Measurements from ENCODE around the gene ANKRD44.

The ANKRD44 gene

GRCh38 chr2:197137826-197138477 is 172.6 kb downstream of the ANKRD44 start:
- no peak for DNase-seq

- DNase-seq: no peak
Observed at GRCh38 chr2:197137231-197137630, 173.3 kb downstream of the ANKRD44 start.

DNA sequence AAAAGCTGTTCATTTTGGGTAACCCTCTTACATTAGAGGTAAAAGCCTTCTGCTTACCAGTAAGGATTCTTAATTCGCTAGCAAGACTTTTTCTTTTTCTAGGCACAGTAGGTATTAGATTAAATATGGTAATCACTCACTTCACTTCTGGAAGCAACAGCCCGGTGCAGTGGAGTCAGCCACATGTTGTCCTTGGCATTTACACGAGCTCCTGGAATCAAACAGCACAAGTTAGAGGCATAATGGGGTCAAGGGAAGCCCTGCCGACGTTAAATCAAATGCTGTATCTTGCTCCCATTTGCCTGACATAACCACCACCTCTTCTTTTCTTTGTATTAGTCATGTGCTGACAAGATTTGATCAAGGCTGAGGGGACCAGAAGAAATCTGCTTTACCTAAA is 174.1 kb downstream of the ANKRD44 start:
- DNase-seq: no peak

GRCh38 chr2:197135806-197136205 is 174.8 kb downstream of the ANKRD44 start:
- no peak for DNase-seq

DNA sequence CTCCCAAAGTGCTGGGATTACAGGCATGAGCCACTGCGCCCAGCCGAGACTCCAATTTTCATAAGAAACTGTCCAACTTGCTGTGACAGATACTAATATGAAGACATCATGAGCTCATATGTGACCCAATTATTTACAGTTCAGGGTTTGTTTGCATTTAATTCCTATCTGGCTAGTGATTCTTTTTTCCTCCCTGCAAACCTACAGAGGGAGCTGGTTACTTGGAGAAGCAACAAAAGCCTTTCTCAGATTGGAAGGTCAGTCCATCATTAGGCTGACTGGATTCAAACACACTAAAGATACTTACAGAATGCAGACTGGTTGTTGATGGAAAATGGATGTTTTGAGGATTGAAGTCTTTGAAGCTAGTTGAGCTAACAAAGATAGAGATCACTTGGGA is 176.4 kb downstream of the ANKRD44 start:
- no peak for DNase-seq

DNA sequence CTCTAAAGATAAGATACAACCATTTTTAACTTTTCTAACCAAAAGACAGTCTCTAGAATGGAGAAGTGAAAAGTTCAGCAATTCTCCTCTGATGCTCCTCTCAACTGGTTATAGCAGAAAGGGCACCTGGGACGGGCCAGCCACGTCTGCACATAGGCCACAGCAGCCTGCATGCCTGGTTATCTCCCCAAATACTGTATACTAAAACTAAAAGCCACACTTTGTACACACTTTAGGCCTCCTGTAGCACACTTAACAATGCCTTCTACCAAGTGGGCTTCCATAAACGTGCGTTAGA is 179.1 kb downstream of the ANKRD44 start:
- DNase-seq: no peak

DNA sequence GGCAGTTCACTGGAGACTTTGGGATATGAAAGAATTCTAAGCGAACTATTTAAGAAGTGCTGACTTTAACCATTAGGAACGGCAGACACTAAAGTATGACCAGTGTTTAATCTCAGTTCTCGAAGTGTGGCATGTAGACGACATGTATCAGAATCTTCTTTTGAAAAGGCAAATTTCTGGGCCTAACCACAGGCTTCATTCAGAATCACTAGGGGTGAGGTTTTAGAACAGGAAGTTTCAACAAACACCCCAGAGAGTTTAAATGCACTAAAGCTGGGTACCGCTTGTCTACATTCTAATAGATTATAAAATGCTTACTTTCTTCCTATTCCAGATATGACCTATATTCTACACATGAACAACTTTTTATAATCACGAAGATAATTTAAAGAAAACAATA is 180.3 kb downstream of the ANKRD44 start:
- no peak for DNase-seq

DNA sequence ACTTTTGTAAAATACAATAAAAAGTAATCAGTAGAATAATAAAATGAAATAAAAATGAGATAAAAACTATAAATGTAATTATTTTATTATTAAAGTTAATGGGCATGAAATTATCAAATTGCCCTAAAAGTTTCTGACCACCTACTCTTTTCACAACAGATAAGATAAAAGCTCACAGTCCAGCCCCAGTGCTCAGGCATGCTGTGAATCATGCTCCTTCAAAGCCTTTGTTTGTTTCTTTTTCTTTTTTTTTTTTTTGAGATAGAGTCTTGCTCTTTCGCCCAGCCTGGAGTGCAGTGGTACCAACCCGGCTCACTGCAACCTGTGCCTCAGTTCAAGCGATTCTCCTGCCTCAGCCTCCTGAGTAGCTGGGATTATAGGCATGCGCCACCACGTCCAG is 181.7 kb downstream of the ANKRD44 start:
- no peak for DNase-seq

DNA sequence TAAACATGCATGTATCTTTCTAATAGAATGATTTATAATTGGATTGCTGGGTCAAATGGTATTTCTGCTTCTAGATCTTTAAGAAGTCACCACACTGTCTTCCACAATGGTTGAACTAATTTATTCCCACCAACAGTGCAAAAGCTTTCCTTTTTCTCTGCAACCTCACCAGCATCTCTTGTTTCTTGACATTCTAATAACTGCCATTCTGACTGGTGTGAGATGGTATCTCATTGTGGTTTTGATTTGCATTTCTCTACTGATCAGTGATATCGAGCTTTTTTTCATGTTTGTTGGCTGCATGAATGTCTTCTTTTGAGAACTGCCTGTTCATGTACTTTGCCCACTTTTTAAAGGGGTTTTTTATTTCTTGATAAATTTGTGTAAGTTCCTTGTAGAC is 182.5 kb downstream of the ANKRD44 start:
- no peak for DNase-seq

- DNase-seq: no peak
Observed at GRCh38 chr2:197126630-197127352, 183.8 kb downstream of the ANKRD44 start.

DNA sequence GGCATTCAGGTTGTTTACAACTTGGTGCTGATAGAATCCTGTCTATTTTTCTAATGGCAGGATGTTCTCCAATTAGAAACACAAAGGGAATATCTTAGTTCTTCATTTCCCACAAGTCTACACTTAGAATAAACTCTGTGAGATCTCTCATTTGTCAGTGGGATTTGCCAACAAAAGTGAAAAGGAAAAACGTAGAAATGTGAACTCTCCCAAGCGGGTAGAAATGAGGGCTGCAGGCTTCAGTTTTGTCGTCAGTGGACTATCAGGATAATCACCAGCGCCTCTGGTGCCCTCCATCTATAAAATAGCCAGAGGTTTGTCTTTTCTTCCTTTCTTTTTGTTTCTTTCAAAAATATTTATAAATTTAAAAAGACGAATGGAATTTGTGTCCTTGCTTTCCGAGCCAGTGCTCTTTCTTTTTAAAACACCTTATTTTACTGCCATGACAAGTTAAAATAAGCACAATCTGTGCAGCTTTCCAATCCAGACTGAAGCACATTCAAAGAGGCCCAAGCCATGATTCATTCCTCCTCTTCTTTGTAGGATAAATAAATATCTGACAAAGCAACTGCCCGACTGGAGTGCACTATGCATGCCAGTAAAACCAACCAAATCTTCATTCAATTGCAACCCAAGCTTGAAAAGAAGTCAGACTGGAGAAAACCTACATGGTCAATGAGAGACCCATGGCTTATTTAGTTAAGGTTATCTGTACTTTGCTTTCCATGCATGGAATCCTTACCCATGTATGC is 185.8 kb downstream of the ANKRD44 start:
- peak; percentile 40 for DNase-seq

- DNase-seq: no peak
Observed at GRCh38 chr2:197122821-197123220, 187.8 kb downstream of the ANKRD44 start.

GRCh38 chr2:197121756-197122385 is 188.7 kb downstream of the ANKRD44 start:
- DNase-seq: no peak

GRCh38 chr2:197121255-197121654 is 189.3 kb downstream of the ANKRD44 start:
- DNase-seq: no peak

- no peak for DNase-seq
Observed at GRCh38 chr2:197116306-197116879, 194.2 kb downstream of the ANKRD44 start.

- no peak for DNase-seq
Observed at GRCh38 chr2:197115325-197115724, 195.3 kb downstream of the ANKRD44 start.

DNA sequence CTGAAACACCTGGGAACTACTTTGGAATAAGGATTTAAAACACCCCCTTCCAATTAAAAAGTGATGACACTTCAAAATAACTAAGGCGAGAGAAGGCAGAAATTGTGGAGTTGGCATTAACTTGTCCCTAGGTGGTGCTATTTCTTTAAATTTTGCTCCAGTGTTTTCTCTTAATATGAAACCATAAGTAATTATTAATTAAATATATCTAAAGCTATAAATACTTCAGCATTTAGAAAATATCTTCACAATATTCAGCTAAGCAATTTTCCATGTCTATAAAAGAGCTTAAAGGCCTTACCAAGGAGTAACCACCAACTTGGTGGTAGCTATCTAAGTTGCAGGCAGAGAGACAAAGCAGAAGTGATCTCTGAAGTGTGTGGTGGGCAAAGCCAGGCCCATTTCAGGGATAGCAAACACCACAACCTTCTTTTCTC is 197.3 kb downstream of the ANKRD44 start:
- DNase-seq: peak; percentile 23

DNA sequence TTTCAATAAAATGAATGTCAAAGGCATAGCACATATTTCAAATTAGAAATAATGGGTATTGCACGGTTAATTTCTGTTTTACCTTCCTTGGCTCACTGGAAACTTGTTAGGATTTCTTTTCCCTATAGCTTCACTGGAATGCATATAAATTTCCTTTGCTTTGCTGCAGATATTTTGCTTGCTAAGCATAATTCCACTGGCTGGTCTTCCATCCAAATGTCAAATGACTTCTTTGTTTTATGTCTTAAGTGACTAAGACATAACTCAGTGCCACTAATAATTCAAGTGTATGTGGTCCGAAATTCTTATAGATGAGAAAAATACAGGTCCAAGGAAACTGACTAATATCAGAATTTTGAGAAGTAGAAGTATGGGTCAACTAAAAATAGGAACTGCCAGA is 201.3 kb downstream of the ANKRD44 start:
- no peak for DNase-seq

- no peak for DNase-seq
Observed at GRCh38 chr2:197108758-197109157, 201.8 kb downstream of the ANKRD44 start.

GRCh38 chr2:197107291-197108269 is 203.0 kb downstream of the ANKRD44 start:
- DNase-seq: no peak

GRCh38 chr2:197103363-197103762 is 207.2 kb downstream of the ANKRD44 start:
- no peak for DNase-seq

DNA sequence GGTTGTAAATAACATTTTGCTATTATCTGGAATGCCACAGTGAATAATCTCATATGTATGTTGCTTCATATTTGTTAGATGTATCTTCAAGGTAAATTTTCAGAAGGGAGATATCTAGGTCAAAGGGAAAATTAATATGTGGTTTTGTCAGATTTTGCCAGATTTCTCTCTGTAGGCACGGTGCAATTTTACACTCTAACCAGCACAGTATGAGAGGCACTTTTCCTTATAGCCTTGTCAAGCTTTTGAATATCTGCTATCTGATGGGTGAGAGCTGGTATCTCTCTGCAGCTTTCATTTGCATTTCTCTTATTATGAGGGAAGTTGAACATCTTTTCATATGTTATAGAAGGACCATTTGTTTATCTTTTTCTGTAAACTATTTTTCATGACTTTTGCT is 208.3 kb downstream of the ANKRD44 start:
- no peak for DNase-seq

Data from amniotic stem cell (primary cell).